GM21576 (cell line): Measurements from ENCODE around the gene GRID1.

ENCODE experiments used
- ATAC-seq: cut with Tn5 transposase; IDR thresholded peaks from one replicate; pipeline ENCODE4 v1.9.1; 2021; ENCODE audit warnings: mild to moderate bottlenecking, moderate library complexity; ENCODE audit not compliant: unreplicated experiment

Gene GRID1

DNA sequence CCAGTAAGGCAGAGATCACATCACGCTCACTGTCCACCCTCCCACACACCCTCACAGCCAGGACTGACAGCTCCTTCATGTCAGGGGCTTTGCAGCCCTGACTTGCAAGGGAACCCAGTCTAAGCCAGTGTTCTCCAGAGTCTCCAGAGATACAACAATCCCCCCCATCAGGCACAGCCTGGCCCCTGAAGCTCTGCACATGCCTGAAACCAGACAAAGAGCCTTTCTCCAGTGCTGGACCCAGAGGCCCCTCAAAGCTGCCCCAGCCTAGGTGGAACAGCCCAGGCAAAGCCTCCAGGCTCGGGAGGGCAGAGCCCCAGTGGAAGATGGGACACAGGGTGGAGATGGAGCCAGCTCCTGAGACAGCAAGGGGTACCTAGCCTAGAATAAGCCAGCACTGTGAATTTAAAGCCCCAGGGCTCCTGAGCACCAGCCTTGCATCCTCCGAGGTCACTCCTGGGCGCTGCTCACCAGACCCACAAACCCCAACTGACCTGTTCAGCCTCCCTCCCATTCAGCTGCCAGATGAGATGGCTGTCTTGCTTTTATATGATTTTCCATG is 50.2 kb downstream of the GRID1 start:
- no peak for ATAC-seq

DNA sequence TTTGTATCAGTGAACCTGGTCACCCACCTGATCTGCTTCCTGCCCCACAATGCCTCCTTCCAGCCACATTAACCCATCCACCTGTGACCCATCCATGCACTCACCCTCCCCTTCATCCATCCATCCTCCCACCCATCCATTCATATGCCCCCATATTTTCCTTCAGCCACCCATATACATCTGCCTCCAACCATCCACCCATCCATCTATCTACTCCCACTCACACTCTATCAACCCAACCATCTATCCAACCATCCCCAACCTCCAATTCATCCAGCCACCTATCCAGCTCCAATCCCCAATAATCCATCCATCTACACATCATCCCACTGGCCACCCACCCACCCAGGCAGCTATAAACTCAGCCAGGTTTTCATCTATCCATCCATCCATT is 51.0 kb downstream of the GRID1 start:
- ATAC-seq, result no peak

DNA sequence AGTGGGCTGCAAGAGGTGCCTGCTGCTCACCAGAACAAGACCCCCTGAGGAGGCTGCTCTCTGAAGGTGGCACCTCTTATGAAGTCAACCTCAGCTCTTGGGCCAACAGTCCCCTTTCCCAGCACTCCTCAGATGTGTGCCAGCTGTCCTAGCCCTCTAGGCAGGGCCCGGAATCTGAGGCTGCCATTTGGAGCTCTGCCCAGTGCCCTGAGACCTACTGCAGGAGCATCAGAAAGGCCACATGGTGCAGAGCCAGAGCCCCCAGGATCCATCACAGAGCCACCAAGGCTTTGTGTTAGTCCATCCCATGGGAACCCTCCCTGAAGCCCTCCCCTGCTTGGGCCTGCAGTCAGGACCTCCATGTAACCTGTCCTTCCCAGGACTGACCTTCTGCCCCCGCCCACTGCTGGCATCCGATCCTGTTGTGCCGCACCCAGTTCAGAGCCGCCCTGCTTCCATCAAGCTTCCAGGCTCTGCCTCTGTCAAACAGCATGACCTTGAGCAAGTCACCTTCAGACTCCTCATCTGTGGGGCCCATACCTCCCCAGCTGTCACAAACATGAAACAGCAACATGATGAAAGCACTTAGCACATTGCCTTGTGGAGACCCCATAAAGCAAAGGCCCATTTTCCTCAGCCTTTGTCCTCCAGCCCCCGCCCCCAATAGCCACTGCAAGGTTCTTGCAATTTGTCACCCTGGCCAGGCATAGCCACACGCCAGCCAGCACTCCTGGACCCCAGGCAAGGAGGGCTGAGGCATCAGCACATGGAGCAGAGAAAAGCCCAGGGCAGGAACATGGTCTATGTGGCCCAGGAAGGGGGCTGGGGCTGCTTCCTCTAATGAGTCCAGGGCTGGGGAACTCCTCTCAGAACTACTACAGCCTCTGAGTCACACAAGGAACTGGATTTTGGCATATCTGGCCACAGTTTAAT is 51.7 kb downstream of the GRID1 start:
- ATAC-seq, result no peak

DNA sequence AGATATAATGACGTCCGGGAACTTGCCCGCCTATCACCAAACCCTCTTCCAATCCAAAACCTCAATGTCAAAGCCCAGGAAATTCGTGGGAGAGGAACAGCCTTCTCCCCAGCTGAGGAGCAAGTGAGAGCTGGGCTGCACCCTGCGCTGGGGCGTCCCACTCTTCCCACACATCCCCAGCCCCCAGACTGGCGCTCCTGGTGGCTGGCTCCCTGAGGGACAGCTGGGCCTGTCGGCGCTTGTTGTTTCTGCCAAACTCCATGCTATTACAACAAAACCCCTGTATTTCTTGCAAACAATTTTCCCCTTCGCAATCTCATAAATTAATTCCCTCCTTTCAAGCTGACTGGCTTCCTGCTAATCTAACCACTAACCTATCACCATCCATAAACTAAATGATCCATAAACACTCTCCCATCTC is 53.0 kb downstream of the GRID1 start:
- ATAC-seq, result no peak

DNA sequence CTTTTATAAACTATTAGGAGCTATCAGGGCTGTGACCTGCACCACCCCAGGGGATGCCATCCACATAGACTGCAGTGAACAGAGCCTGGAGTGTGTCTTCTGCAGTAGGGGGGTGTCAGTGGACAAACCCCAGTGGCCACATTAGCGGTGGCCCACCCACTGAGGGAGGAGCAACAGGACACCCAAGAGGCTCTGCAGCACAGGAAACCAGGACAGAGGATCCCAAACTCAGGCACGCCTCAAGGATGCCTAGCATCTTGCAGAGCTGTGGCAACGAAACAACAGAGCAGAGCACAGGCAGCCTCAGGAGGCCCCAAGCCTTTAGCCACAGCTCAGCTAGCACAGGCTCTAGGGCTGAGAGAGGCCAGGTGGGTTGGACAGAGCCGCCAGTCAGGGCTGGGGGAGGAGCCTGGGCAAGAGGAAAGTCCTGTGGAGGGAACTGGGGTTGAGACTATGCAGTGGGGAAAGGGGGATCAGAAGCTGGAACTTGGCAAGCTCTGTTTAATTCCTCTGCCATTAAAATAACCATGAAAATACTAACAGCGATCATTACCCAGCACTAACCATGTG is 53.8 kb downstream of the GRID1 start:
- no peak for ATAC-seq

DNA sequence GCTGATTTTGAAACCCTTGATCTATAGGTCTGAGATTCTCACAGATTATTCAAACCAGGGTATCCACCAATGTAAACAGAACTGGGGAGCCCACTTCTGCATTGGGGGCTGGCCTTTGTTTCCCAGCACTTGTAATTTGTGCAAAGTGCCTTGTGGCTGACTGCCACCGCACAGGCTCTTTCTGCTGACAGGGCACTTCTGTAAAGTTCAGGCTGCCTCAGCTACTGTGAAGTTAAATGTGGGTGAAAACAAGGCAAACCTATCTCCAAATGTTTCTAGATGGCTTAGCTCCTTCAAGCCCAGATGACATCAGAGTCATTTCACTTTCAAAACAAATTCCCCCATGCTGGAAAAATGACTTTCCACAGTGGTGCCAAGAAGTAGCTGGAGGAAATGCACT is 54.7 kb downstream of the GRID1 start:
- no peak for ATAC-seq

DNA sequence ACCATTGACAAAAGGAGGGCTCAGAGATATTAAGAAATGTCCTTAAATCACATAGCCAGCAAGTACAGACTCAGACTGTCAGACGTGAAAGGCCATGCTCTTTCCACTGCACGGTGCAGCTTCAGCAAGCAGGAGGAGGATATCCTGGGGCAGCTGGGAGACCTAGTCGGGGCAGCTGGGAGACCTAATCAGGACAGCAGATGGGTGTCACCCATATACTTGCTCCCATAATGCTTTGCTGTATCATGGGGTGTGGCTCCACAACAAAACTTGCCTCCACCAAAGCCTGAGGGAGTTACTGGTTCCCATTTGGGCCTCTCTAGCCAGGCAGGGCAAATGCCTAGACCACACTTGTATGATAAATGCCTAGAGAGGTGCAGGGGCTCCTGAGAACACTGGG is 55.4 kb downstream of the GRID1 start:
- no peak for ATAC-seq

DNA sequence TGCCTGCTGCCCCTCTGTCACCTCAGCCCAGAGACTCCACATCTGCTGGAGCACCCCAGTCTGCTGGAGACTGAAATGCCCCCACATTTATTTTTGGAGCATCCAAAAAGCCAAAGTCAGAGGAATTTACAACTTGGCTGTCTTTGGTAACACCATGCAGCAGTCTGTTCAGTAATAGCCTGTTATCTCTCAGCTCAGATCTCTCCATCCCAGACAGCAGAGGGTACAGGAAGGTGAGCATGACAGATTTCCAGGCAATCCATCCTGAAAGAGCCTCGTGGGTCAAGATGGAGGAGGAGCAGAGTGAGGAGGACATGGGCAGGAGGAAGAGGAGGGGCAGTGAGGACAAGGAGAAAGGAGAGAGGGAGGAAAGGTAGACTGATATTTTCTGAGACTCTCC is 55.9 kb downstream of the GRID1 start:
- no peak for ATAC-seq

DNA sequence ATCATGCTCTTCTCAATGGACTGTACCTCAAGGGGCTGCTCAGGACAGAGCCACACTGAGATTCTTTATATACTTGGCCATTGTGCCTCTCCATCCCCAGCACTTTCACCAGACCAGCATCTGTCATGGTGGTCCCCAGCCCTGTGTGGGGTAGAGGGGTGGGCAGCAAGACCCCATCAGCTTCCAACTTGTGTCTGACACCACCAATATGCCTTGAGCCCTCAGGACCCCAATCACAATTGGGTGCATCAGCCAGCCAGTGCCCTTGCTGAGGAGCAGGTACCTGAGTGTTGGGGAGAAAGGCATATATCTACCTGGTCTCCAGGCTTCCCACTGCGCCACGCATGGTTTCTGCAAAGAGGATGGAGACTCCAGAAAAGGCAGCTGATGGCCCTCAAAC is 56.3 kb downstream of the GRID1 start:
- ATAC-seq, result no peak

DNA sequence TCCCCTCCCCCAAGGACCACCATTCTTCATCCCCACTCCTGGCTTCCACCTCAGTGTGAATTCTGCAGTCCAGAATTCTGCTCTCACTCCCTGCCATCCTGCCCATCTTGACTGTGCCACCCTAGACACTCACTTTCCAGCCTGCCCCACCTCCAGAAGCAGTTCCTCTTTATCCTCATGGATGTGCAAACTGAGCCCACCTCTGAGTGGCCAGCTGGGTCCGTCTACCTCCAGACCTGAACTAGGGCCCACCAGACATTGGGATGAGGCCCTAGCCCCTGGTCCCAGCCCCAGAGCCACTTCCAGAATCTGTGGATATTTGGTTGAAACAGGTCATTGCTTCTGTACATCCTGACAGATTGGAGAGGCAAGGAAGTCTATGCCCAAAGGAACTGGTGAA is 58.5 kb downstream of the GRID1 start:
- no peak for ATAC-seq

DNA sequence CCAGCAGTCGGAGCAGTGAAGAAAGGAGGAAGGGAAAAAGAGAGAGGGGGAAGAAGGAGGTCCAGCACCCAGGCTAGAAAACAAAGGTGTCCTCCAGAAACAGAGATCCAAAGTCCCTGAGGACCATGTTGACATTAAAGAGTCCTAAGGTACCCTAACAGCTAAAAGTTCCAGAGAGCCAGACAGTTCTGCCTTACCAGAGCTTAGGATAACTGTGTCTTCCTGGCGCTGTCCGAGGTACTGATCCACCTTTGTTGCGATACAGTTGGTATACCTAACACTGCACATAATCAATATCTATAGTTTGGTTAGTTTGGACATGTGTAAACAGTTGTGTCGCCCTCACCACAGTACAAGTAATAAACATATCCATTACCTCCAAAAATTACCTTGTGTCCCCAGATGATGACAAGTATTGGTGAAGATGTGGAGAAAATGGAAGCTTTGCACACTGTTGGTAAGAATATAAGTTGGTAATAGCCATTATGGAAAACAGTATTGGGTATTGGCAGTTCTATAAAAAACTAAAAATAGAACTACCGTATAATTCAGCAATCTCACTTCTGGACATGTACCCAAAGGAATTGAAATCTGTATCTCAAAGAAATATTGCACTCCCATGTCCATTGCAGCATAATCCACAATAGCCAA is 59.8 kb downstream of the GRID1 start:
- no peak for ATAC-seq

DNA sequence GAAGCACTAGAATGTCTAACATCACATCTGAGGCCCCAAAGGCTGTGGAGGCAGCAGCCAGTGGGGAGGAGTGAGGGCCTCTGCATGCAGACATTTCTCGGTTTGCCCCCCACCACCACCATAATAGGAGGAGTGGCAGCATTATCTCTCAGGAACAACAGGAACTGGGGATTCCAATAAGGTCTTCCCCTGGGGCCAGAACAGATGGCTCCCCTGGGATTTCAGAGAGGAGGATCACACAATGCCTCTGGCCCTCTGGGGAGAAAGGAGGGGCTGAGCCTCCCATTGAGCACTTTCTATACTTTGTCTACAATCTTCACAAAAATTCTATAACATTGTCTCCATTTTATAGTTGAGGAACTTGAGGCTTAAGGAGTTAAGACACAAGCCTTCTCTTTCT is 61.1 kb downstream of the GRID1 start:
- ATAC-seq, result no peak

DNA sequence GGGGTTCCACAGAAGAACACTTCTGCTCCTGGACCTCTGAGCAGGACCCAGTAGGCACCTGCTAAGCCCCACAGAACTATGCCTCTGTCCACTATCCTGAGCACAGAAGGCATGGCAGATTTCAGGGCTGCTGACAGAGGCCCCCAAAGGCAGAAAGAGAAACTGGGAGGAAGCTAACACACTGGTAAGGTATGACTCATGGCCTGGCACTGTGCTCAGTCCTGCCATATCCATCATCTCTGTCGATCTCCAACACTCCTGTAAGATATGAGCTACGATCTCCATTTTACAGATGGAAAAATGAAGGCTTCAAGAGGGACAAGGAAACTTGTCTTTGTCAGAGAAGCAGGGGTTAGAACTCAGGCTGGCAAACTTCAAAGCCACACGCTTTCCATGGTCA is 62.2 kb downstream of the GRID1 start:
- no peak for ATAC-seq

DNA sequence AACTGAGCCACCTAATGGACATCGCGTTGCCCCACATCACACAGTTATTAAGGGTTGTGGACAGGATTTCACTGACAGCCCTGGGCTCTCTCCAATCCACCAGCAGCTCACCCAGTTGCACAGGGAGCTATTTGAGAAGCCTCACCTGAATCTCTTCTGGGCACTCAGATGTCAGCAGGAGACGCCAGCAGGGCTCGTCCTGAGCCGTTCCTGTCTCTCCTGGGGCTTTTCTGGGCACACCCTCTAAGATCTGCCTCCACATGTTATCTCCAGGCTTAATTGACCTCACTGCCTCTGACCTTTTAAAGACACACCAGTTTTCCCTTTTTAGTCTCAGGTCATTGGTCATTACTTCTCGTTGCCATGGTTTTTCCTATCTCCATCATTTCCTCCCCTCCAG is 63.0 kb downstream of the GRID1 start:
- no peak for ATAC-seq

DNA sequence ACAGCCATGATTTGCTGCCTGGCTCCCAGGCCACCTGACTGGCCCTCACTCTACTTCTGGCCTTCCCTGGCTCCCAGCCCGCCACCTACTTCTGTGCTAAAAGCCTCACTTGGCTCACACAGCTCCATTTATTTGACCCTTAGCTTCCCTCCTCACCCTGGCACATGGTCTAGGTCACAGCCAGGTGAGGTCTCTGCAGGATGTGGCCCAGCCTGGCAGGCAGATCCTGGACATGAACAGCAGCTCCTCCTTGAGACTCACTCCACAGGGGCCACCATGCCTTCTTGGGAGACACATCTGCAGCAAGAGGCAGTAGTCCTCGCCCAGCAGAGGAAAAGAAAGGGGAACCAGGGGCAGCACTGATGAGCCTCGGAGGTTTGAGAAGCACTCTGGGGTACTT is 64.6 kb downstream of the GRID1 start:
- no peak for ATAC-seq

DNA sequence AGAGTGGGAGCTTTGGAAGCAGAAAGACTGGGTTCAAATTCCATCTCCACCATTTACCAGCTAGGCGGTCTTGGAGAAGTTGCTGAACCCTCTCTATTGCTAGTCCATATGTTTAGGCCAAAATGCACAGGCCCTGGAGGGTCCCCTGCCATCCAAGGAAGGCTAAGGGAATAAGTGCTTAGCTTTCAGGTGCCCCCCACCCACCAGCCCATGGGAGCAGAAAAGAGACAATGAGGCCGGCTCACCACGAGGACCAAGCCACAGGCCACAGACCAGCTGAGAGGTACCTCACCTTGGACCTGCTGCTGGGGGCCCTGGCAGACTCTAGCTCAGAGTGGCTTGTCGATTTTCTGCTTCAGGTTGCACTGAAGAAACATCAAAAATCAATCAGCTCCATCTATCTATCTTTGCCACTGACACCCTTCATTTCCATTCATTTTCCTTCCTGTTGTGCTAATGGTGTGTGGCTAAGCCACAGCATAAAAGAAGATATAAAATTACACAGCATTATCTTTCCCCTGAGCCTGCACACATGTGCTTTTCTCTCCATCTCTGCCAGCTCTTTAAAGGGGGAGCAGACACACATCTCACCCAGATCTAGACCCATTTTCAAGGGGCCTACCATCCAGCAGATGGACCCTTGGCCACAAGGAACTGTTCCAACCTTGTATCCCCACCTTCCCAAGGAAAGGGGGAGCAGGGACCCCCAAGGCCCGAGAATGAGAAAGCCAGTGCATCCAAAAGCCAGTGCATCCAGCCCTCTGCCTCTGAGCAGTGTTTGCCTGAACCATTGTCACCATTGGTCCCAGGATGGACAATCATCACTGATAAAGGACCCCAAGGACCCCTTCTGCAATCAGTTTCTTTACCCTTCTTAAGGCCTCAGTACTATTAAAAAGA is 65.4 kb downstream of the GRID1 start:
- no peak for ATAC-seq

DNA sequence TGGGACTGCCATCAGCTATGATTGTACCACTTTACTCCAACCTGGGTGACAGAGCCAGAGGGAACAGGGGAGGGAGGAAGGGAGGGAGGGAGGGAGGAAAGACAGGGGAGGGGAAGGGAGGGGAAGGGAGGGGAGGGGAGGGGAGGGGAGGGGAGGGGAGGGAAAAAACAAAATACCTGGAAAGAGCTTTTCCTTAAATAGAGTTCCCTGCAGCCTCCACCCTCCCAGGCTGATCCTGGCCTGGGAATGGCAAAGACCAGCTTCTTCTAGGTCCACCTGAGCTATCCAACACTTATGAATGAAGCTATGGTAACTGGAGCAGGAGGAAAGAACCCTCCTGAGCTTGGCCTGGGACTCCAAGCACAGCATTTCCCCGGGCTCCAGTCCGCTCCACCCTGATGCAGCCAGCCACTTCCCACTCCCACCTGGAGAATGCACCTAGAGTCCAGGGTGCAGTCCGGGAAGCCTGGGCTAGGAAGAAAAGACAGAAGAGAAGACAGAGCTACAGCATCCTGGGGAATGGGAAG is 66.1 kb downstream of the GRID1 start:
- no peak for ATAC-seq

DNA sequence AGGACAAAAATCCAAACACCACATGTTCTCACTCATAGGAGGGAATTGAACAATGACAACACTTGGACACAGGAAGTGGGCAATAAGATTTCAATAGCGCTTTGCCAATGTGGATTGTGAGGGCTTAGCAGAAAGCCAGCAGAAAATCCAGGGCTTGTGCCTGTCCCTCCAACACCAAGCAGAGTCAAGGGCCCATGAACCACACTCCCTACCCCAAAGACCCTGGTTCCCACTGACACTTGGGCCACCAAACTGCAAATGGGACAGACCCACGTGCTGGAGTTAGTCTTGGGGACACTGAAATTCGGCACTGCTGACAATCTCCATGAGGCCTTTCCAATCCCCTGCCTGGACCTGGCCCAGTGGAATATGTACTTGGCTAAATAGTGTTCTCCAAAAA is 67.0 kb downstream of the GRID1 start:
- ATAC-seq, result no peak

DNA sequence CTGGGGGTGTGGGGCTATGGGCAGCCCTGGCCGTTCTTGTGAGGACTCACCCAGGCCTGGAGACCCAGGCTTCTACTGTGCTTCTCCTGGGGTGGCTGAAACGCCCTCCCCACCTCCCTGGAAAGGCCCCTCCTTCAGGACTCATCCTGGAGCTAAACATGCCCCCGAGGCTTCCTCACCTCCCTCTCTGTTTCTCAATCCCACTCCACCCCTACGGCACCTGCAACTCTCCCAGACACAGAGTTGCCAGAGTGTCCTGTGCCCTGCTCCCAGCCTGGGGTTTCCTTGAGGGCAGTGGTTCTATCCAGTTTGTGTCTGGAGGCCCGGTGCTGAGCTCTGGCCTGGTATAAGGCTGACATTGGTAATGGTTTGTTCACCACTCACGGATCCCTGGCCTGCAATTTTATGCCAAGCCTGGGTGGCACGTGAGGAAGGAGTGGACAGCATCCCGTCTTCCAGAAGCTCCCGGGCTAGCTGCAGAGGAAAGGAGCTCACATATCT is 68.0 kb downstream of the GRID1 start:
- no peak for ATAC-seq

DNA sequence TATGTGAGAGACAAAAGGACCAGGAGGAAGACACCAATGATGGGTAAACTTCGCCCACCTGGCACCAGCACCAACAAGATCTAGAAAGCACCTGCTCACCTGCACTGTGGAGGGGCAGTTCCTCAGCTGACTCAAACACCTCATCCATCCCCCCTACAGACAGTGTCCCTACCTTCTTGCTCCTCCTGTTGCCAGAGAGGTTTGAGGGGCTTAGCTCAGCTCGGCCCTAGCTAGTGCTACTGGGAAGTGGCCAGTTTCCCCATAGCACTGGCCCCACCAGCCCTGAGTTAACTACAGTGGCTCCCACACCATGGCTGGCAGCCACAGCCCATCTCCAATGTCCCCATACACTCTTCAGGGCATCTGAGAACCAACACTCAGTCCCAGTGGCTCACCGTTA is 70.8 kb downstream of the GRID1 start:
- ATAC-seq, result no peak
